ENCODE measurements around the gene NRP1. TPM values are rescaled to one million over a fixed set of nuclear protein-coding genes. Genes with fewer than 3 reads are reported as not detected.
A peak's percentile ranks its signal among the peaks of the same experiment; 100 is the strongest.

Gene NRP1
- total RNA-seq, 6 experiments from 2014 or later, result 14.7 to 61.7 (median 29.5) TPM

GRCh38 chr10:33252324-33252723 is 82.1 kb downstream of the NRP1 start:
- ATAC-seq (no peak), DNase-seq (no peak)
- no peaks in the 10 kb centered on the region for H3K4me1 ChIP-seq
- intact Hi-C loops (cut with DNase I), result no loop called here
- peaks cover 0 to 21% (median 9%) of the 10 kb centered on the region in 4 donors for H3K36me3 ChIP-seq
- H3K27ac ChIP-seq, result no peak overlapping the region
- no peak overlapping the region for H3K4me3 ChIP-seq
- H3K27me3 ChIP-seq, result no peaks in the 10 kb centered on the region
- TF ChIP-seq CTCF (IDR thresholded peaks at IDR 0.05) (no peak), POLR2A (IDR thresholded peaks at IDR 0.05) (no peak)
- WGBS (ENCODE audit: insufficient coverage, low coverage, low lambda C conversion rate, missing lambda C conversion rate), result 97% methylated on average over 6 of the region's 12 CpGs
- H3K9me3 ChIP-seq, result no peaks in the 10 kb centered on the region

GRCh38 chr10:33249659-33250345 is 84.7 kb downstream of the NRP1 start:
- Histone ChIP-seq H3K27me3 (no peaks in the 10 kb centered on the region), H3K27ac (peak overlapping the region in 2 of 3 donors; percentile 16 to 33), H3K9me3 (no peaks in the 10 kb centered on the region), H3K4me3 (no peak overlapping the region), H3K4me1 (no peaks in the 10 kb centered on the region), H3K36me3 (peaks cover 0 to 19% (median 9%) of the 10 kb centered on the region in 4 donors)
- intact Hi-C loops (cut with DNase I), result no loop called here
- 55% methylated on average over 7 of the region's 7 CpGs for WGBS (ENCODE audit: insufficient coverage, low coverage, low lambda C conversion rate, missing lambda C conversion rate)
- DNase-seq (no peak), ATAC-seq (peak; percentile 65 to 80 (median 68))
- no peak for TF ChIP-seq POLR2A (IDR thresholded peaks at IDR 0.05)
- TF ChIP-seq CTCF (IDR thresholded peaks at IDR 0.05), result no peak

GRCh38 chr10:33249137-33249536 is 85.3 kb downstream of the NRP1 start:
- no peaks in the 10 kb centered on the region for H3K4me1 ChIP-seq
- intact Hi-C loops (cut with DNase I), result no loop called here
- no peaks in the 10 kb centered on the region for H3K9me3 ChIP-seq
- TF ChIP-seq POLR2A (IDR thresholded peaks at IDR 0.05) (no peak), CTCF (IDR thresholded peaks at IDR 0.05) (no peak)
- WGBS (ENCODE audit: insufficient coverage, low coverage, low lambda C conversion rate, missing lambda C conversion rate), result 68% methylated on average over 8 of the region's 8 CpGs
- H3K27me3 ChIP-seq, result no peaks in the 10 kb centered on the region
- DNase-seq (no peak), ATAC-seq (peak in 3 of 4 donors; percentile 21 to 66 (median 26))
- H3K36me3 ChIP-seq, result peaks cover 0 to 19% (median 9%) of the 10 kb centered on the region in 4 donors
- peak overlapping the region; percentile 16 to 36 (median 33) for H3K27ac ChIP-seq
- no peak overlapping the region for H3K4me3 ChIP-seq

- WGBS (ENCODE audit: insufficient coverage, low coverage, low lambda C conversion rate, missing lambda C conversion rate), result 46% methylated on average over 1 of the region's 1 CpG
- no peak for DNase-seq
- Histone ChIP-seq H3K9me3 (no peaks in the 10 kb centered on the region), H3K36me3 (peaks cover 0 to 17% (median 7%) of the 10 kb centered on the region in 4 donors), H3K4me1 (no peaks in the 10 kb centered on the region), H3K27ac (peak overlapping the region in 1 of 3 donors; percentile 33), H3K4me3 (no peak overlapping the region), H3K27me3 (no peaks in the 10 kb centered on the region)
- TF ChIP-seq POLR2A (IDR thresholded peaks at IDR 0.05) (no peak), CTCF (IDR thresholded peaks at IDR 0.05) (no peak)
- intact Hi-C loops (cut with DNase I), result no loop called here
- ATAC-seq, result peak; percentile 28 to 59 (median 40)
Observed at GRCh38 chr10:33248638-33249037, 85.8 kb downstream of the NRP1 start.
